Liver (tissue), 9 donors: ENCODE data around the gene MOB3B. TPM values are rescaled to one million over a fixed set of nuclear protein-coding genes. Genes with fewer than 3 reads are reported as not detected.
A peak's percentile ranks its signal among the peaks of the same experiment; 100 is the strongest.

ENCODE experiments used
- DNase-seq: peaks from one replicate; pipeline ENCODE4 v3.0.0-alpha.2; 2017; ENCODE audit warnings: low spot score
- H3K27ac ChIP-seq, 2 donors: one replicate each; pipeline ENCODE4 v1.7.0; 2013; ENCODE audit warnings: inconsistent platforms in 2 of 2, low read length in 2 of 2, control low read depth in 1 of 2, low read depth in 1 of 2, mild to moderate bottlenecking in 1 of 2
- H3K27me3 ChIP-seq, 4 donors: one replicate each; pipeline versions ENCODE4 v1.6.1 to v1.7.0; 2013; ENCODE audit warnings: low read length in 3 of 4, inconsistent platforms in 1 of 4, mild to moderate bottlenecking in 1 of 4, moderate library complexity in 1 of 4; ENCODE audit not compliant: control insufficient read depth in 4 of 4, insufficient read depth in 4 of 4
- H3K36me3 ChIP-seq, 4 donors: one replicate each; pipeline versions ENCODE4 v1.6.1 to v1.7.0; 2013; ENCODE audit warnings: low read length in 3 of 4, mild to moderate bottlenecking in 3 of 4, low read depth in 1 of 4, moderate library complexity in 1 of 4; ENCODE audit not compliant: control insufficient read depth in 4 of 4, insufficient read depth in 3 of 4
- H3K4me1 ChIP-seq, 4 donors: one replicate each; pipeline versions ENCODE4 v1.6.1 to v1.7.0; 2013; ENCODE audit warnings: low read length in 3 of 4, mild to moderate bottlenecking in 3 of 4, moderate library complexity in 1 of 4; ENCODE audit not compliant: control insufficient read depth in 4 of 4, insufficient read depth in 4 of 4
- H3K4me3 ChIP-seq, 3 donors: one replicate each; pipeline versions ENCODE4 v1.6.1 to v1.7.0; 2013; ENCODE audit warnings: low read length in 3 of 3, control low read depth in 1 of 3, low read depth in 1 of 3, mild to moderate bottlenecking in 1 of 3
- H3K9ac ChIP-seq, 2 donors: one replicate each; pipeline ENCODE4 v1.7.0; 2013; ENCODE audit warnings: low read length in 2 of 2, mild to moderate bottlenecking in 2 of 2, moderate library complexity in 2 of 2, control low read depth in 1 of 2, low read depth in 1 of 2
- H3K9me3 ChIP-seq, 4 donors: one replicate each; pipeline versions ENCODE4 v1.6.1 to v1.7.0; 2013; ENCODE audit warnings: low read length in 3 of 4; ENCODE audit not compliant: control insufficient read depth in 4 of 4
- EGR1 ChIP-seq, 2 donors: IDR thresholded peaks; 2 replicates each; pipeline ENCODE4 v1.6.1; 2016 to 2018; ENCODE audit warnings: antibody characterized with exemption in 2 of 2, low read depth in 2 of 2
- HNF4A ChIP-seq, 2 donors: conservative IDR thresholded peaks; 2 replicates each; pipeline ENCODE4 v1.6.1; 2016; ENCODE audit warnings: antibody characterized with exemption in 2 of 2, mild to moderate bottlenecking in 2 of 2
- JUND ChIP-seq, 2 donors: IDR thresholded peaks; 2 replicates each; pipeline ENCODE4 v1.6.1; 2016; ENCODE audit warnings: antibody characterized with exemption in 2 of 2
- SP1 ChIP-seq: IDR thresholded peaks from 2 replicates; pipeline ENCODE4 v1.6.1; 2018; ENCODE audit warnings: antibody characterized with exemption, mild to moderate bottlenecking
- TAF1 ChIP-seq: conservative IDR thresholded peaks from 2 replicates; pipeline ENCODE4 v1.6.1; 2016; ENCODE audit warnings: antibody characterized with exemption, mild to moderate bottlenecking
- YY1 ChIP-seq: IDR thresholded peaks from 2 replicates; pipeline ENCODE4 v1.6.1; 2016; ENCODE audit warnings: antibody characterized with exemption, mild to moderate bottlenecking
- WGBS: extraction: QIAGEN DNeasy Blood & Tissue Kit; methylation state at CpG from one replicate; pipeline ENCODE4 v1.1.7; 2013; 5-methylcytosine and 5-hydroxymethylcytosine counted together
- polyA plus RNA-seq, 2 donors: library from polyadenylated mRNA; stranded (reverse) in 1 of 2; unstranded in 1 of 2; fragments of 200-250 nt in 1 of 2; fragments of >200 nt in 1 of 2; fragmentation: Nextera tagmentation in 1 of 2; extraction: Ambion mirVana in 1 of 2; gene quantifications; one replicate each; pipeline versions ENCODE4 v1.2.1 to v1.2.3, GENCODE V29; 2013 to 2015
- total RNA-seq, 2 donors: library from RNA; depleted of rRNA; stranded (reverse); fragments of >200 nt; gene quantifications; one replicate each; pipeline ENCODE4 v1.2.3, GENCODE V29; 2014
- TF ChIP-seq, protein P1 (sequence below): IDR thresholded peaks from 2 replicates; pipeline ENCODE4 v1.6.1; 2016; ENCODE audit warnings: antibody characterized with exemption
- TF ChIP-seq, protein P2 (sequence below): fragments of 150-350 bp; IDR thresholded peaks from 2 replicates; pipeline ENCODE4 v1.5.1; 2017; ENCODE audit warnings: improper control_type of control experiment, low read depth, low read length; ENCODE audit not compliant: missing input control
- TF ChIP-seq, protein P3 (sequence below): IDR thresholded peaks from 2 replicates; pipeline ENCODE4 v1.6.1; 2016; ENCODE audit warnings: antibody characterized with exemption, mild to moderate bottlenecking
- donor health status: healthy.
- donor health status: healthy.
- donor health status: healthy.
- donor health status: healthy.
- donor health status: healthy.

The MOB3B gene
- total and polyA plus RNA-seq, 4 donors, result 0.36 to 1.1 (median 0.76) TPM

GRCh38 chr9:27538647-27539046, 9.0 kb upstream of the MOB3B start:
- H3K36me3 ChIP-seq, result peaks cover 0 to 2% (median 0%) of the 10 kb centered on the region in 4 donors
- H3K9me3 ChIP-seq, result no peaks in the 10 kb centered on the region
- H3K4me3 ChIP-seq, result no peak overlapping the region
- peaks cover 7 to 36% (median 22%) of the 10 kb centered on the region in 4 donors for H3K4me1 ChIP-seq
- no peaks in the 10 kb centered on the region for H3K27me3 ChIP-seq
- WGBS, result 59% methylated on average over 3 of the region's 3 CpGs
- TF ChIP-seq, protein P1, sequence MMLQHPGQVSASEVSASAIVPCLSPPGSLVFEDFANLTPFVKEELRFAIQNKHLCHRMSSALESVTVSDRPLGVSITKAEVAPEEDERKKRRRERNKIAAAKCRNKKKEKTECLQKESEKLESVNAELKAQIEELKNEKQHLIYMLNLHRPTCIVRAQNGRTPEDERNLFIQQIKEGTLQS, result no peak
- TF ChIP-seq TAF1 (no peak), EGR1 (IDR thresholded peaks at IDR 0.05; ENCODE audit: low read depth in 2 of 2) (no peak)
- H3K9ac ChIP-seq, result no peak overlapping the region
- DNase-seq, result no peak
- peak overlapping the region in 1 of 2 donors; percentile 94 for H3K27ac ChIP-seq

DNA sequence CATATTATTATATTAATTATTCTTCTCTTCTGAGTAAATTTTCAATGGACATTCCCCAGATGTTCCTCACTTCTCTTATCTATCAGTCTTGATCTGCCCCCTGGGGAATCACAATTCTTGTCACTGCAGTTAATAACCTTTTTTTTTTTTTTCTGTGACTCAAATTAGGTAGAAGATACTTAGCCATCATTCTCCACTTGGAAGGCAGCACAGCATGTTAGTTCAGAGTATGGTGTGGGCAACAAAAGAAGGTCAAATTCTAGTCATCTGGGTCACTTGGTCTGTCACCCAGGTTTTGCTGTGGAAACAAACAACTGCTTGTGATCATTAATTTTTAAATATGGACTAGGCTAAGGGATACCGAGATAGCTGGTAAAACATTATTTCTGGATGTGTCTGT, 8.1 kb upstream of the MOB3B start:
- Histone ChIP-seq H3K27ac (no peak overlapping the region), H3K9ac (no peak overlapping the region), H3K9me3 (no peaks in the 10 kb centered on the region), H3K4me3 (no peak overlapping the region), H3K36me3 (peaks cover 0 to 2% (median 0%) of the 10 kb centered on the region in 4 donors), H3K4me1 (peaks cover 7 to 36% (median 22%) of the 10 kb centered on the region in 4 donors), H3K27me3 (no peaks in the 10 kb centered on the region)
- 79% methylated on average over 1 of the region's 1 CpG for WGBS
- DNase-seq, result no peak
- no peak for TF ChIP-seq JUND (IDR thresholded peaks at IDR 0.05)
- TF ChIP-seq, protein P2, sequence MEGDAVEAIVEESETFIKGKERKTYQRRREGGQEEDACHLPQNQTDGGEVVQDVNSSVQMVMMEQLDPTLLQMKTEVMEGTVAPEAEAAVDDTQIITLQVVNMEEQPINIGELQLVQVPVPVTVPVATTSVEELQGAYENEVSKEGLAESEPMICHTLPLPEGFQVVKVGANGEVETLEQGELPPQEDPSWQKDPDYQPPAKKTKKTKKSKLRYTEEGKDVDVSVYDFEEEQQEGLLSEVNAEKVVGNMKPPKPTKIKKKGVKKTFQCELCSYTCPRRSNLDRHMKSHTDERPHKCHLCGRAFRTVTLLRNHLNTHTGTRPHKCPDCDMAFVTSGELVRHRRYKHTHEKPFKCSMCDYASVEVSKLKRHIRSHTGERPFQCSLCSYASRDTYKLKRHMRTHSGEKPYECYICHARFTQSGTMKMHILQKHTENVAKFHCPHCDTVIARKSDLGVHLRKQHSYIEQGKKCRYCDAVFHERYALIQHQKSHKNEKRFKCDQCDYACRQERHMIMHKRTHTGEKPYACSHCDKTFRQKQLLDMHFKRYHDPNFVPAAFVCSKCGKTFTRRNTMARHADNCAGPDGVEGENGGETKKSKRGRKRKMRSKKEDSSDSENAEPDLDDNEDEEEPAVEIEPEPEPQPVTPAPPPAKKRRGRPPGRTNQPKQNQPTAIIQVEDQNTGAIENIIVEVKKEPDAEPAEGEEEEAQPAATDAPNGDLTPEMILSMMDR, result no peak
- no peak for TF ChIP-seq YY1
- TF ChIP-seq, protein P3, sequence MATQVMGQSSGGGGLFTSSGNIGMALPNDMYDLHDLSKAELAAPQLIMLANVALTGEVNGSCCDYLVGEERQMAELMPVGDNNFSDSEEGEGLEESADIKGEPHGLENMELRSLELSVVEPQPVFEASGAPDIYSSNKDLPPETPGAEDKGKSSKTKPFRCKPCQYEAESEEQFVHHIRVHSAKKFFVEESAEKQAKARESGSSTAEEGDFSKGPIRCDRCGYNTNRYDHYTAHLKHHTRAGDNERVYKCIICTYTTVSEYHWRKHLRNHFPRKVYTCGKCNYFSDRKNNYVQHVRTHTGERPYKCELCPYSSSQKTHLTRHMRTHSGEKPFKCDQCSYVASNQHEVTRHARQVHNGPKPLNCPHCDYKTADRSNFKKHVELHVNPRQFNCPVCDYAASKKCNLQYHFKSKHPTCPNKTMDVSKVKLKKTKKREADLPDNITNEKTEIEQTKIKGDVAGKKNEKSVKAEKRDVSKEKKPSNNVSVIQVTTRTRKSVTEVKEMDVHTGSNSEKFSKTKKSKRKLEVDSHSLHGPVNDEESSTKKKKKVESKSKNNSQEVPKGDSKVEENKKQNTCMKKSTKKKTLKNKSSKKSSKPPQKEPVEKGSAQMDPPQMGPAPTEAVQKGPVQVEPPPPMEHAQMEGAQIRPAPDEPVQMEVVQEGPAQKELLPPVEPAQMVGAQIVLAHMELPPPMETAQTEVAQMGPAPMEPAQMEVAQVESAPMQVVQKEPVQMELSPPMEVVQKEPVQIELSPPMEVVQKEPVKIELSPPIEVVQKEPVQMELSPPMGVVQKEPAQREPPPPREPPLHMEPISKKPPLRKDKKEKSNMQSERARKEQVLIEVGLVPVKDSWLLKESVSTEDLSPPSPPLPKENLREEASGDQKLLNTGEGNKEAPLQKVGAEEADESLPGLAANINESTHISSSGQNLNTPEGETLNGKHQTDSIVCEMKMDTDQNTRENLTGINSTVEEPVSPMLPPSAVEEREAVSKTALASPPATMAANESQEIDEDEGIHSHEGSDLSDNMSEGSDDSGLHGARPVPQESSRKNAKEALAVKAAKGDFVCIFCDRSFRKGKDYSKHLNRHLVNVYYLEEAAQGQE, result no peak
- no peak for TF ChIP-seq SP1
- TF ChIP-seq EGR1 (IDR thresholded peaks at IDR 0.05; ENCODE audit: low read depth in 2 of 2), result no peak

DNA sequence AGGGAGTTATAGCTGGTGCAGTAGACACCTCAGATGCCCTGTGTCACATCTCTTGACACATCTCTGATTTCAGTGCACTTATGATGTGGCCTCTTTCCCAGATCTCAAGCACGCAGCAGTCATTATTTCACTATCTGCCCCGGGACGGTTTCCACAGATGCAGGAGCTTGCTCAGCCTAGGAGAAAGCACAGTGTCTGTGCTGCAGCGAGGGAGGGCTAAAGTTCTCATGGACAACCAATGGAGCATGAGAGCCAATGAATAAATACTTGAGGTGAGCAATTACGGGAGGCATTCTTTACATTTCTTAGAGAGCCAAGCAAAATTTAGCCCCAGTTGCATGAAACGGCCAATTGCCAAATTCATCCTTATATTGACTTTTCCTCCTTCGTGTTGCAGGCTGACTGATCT, 7.4 kb upstream of the MOB3B start:
- H3K27ac ChIP-seq, result no peak overlapping the region
- H3K4me3 ChIP-seq, result no peak overlapping the region
- 40% methylated on average over 7 of the region's 7 CpGs for WGBS
- no peak overlapping the region for H3K9ac ChIP-seq
- TF ChIP-seq HNF4A (conservative IDR thresholded peaks at IDR 0.05), result peak in 1 of 2 donors; percentile 41
- no peak for TF ChIP-seq SP1
- peaks cover 0 to 2% (median 0%) of the 10 kb centered on the region in 4 donors for H3K36me3 ChIP-seq
- peaks cover 7 to 38% (median 23%) of the 10 kb centered on the region in 4 donors for H3K4me1 ChIP-seq
- no peaks in the 10 kb centered on the region for H3K27me3 ChIP-seq
- DNase-seq, result no peak
- H3K9me3 ChIP-seq, result no peaks in the 10 kb centered on the region
